DMS53 treated with DMSO at 0.1 percent for 48 hours (cell line): ENCODE data around the gene SLC37A4.
"Not testable (repeated sequence)": the region's sequence is repeated elsewhere in the genome, so short reads cannot be mapped to it uniquely, and the experiment has no call there.

Source experiments
- DNase-seq: peaks from one replicate; lab custom pipeline; 2025; ENCODE audit not compliant: unreplicated experiment; lab: John Stamatoyannopoulos, UW

Gene SLC37A4

DNA sequence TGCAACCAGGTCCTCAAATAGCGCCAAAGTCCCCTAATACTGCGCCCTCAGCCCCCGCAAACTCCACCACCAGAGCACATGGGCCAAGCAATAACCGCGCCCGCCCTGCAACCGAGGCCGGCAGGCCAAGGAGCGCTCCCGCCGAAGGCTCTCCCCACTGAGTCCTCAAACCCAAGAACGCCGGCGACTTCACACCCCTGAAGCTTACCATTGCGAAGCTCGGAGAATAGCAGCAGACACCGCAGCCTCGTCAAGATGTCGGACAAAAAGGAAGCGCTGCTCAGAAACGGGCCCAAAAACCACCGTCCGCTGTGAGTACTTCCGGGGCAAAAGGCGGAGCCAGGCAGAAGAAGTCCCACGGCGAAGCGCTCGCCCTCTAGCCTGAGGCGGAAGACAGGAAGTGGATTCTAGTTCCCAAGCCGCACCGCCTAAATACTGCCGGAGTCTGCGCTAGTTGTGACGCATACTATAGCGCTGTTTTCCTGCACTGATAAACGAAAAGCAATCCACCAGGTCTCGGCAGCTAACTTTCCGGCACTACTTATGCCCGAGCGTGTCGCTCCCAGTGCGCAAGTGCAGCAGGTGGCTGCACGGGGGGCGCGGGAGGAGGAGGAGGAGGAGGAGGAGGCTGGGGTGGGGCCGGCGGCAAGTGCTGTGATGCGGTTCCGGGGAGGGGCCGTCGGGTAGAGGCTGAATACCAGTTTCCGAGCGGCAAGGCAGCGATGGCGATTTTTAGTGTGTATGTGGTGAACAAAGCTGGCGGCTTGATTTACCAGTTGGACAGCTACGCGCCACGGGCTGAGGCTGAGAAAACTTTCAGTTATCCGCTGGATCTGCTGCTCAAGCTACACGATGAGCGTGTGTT lies 12.4 kb downstream of the SLC37A4 start, which contains the start of the genes RPS25 and TRAPPC4:
TSS of gene RPS25 (minus strand) at position 270 of the 865 bp plus-strand sequence. CDS start at position 211, 59 bp downstream.
TSS of gene TRAPPC4 (plus strand) at position 693 of the 865 bp plus-strand sequence. CDS start at position 723, 30 bp downstream.
- DNase-seq = peak; percentile 96

DNA sequence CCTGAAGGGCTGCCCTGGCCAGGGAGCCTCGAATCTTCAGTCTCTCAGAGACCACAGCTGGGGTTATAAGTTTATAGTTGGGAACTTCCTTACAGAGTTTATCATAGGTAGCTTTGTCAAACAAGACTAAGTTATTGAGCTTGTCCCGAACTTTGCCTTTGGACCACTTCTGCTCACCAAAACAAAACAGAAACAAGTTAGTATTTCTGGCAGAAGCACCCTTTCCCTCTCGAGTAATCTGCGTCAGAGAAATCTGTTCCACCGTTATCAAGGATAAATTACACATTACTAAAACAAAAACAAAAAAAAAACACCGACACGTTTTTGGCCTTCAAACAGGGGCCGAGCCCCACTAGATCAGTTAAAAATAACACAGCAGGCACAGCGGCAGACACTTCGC lies 13.3 kb downstream of the SLC37A4 start:
- DNase-seq = not testable (repeated sequence)

DNA sequence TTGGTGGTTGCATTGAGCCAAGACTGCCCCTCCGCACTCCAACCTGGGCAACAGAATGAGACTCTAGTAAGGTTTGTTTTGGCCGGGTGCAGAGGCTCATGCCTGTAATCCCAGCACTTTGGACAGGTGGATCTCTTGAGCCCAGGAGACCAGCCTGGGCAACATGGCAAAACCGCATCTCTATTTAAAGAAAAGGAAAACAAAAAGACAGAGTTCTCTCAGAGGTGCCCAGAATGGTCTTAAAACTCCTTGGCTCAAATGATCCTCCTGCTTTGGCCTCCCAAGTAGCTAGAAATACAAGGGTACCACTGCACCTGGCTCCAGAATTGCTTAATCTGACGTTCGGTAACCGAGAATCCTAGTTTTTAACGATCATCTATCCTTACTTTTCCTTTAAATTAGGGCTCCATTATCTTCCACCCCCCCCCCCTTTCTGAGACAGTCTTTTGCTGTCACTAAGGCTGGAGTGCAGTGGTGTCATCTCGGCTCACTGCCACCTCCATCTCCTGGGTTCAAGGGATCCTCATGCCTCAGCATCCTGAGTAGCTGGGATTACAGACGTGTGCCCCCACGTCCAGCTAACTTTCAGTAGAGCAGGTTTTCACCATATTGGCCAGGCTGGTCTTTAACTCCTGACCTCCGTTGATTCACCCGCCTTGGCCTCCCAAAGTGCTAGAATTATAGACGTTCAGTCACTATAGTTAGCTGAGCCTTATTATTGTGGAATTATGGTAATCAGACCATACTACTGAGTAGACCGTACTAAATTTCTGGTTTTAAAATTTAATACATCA lies 14.3 kb downstream of the SLC37A4 start:
- no peak for DNase-seq

DNA sequence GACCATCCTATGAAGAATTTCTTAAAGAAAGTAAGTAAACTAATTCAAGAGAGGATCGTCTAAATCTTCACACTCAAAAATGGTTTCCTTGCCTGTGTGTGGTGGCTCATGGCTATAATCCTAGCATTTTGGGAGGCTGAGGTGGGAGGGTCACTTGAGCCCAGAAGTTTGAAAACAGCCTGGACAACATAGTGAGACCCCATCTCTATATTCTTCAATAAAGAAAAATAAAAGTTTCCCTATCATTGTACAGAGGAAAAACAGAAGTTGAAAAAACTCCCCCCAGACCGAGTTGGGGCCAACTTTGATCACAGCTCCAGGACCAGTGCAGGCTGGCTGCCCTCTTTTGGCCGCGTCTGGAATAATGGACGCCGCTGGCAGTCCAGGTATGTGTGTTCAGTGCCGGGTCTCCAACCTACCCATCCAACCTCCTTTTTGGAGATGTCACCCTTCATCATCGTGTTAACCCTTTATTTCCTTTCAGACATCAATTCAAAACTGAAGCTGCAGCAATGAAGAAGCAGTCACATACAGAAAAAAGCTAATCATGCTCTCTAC lies 15.5 kb downstream of the SLC37A4 start:
- no peak for DNase-seq

DNA sequence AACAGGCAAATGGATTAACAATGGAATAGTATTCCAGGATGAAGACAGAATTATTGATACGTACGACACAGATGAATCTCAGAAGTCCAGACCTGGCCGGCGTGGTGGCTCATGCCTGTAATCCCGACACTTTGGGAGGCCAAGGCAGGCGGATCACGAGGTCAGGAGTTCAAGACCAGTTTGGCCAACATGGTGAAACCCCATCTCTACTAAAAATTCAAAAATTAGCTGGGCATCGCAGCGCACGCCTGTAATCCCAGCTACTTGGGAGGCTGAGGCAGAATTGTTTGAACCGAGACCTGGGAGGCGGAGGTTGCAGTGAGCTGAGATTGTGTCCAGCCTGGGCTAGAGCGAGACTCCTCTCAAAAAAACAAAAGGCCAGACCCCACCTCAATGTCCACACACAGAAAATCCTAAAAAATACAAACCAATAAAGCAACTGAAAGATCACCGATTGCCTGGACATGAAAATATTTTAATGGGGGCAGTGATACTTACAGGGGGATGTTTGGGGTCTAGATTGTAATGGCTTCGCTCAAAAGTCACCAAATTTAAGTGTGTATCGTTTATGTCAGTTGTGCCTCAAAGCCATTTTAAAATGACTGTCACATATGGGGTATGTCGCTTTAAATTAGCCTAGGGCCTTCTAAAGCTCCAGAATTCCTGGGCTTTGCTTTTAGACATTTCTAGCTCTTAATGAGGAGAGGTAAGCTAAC lies 16.3 kb downstream of the SLC37A4 start:
- DNase-seq = no peak

DNA sequence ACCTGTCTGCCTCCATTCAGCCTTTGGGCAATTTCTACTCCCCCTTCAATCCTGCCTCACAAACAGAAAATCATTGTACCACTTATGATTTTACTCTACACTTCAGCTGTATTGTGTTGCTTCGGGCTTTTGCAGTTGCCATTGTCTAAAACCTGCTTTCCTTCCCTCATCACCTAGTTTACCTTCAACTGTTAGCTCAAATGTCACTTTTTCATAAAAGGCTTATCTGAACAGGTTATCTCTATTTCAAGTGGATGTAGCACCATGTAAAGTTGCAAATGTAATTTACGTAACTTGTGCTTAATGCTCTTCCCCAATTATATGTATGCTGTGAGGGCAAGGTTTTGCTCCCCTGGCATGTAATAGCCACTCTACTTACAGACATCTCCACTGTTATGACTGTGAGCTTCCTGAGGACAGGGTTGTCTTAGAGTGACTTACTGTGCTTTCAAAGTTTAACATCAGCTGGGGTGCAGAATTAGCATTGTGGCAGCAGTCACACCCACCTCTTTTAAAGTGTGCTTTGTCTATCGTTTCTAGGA lies 18.0 kb downstream of the SLC37A4 start:
- DNase-seq = no peak

DNA sequence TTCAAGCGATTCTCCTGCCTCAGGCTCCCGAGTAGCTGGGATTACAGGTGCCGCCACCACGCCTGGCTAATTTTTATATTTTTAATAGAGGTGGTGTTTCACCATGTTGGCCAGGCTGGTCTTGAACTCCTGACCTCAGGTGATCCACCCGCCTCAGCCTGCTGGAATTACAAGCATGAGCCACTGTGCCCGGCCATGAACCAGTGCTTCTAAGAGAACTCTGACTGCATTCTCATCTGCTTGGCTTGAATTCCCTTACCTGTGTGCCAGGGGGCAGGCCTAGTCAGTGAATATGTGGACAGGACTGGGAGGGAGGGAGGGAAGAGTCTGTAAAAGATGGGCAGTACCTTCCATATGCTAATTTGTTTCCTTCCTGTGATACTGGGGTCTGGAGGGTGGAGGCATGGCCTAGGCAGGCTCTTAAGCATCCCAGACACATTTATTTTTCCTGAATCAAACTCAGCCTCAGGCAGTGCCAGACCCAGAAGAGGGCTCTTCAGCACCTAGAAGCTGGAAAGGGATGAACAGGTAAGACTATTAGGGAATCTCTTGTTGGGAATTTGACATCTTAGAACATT lies 19.1 kb downstream of the SLC37A4 start:
- DNase-seq = no peak

DNA sequence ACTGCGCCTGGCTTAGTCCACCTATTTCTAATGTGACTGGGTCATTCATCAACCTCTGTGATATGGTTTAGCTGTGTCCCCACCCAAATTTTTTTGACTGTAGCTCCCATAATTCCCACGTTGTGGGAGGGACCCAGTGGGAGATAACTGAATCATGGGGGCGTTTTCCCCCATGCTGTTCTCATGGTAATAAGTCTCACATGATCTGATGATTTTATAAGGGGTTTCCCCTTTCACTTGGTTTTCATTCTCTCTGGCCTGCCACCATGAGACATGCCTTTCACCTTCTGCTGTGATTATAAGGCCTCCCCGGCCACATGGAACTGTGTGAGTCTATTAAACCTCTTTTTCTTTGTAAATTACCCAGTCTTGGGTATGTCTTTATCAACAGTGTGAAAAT lies 24.0 kb downstream of the SLC37A4 start:
- DNase-seq = no peak

DNA sequence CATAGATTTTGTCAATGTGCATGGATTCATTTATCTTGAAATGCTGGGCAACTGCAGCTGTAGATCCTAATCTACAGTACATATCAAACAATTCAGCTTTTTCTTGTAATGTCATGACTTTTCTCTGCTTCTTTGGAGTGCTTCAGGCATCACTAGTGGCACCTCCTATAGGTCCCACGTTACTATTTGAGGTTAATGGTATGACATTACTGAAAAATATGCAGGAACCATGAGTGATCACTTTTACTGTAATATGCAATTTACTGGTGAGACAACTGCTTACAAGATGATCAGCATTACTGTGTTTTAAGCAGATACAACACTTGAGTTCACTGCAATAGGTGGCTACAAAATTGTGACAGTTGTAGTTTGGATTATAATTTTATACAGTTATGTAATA lies 29.8 kb downstream of the SLC37A4 start:
- no peak for DNase-seq

DNA sequence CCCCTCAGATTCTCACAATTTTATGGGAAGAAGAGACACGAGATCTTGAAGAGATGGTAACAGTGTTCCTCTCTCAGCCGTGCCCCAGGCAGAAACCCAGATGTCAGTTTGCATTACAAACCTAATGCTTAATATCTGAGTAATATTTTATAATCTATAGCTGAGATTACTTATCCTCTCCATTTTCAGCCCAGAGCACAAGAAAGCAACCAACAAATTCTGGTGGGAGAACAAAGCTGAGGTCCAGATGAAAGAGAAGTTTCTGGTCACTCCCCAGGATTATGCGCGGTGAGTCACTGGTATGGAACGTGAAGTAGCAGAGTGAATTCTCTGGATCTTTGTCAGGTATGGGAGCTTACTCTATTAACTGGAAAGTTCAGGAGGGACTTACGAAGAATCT lies 31.9 kb downstream of the SLC37A4 start:
- DNase-seq = peak; percentile 32

DNA sequence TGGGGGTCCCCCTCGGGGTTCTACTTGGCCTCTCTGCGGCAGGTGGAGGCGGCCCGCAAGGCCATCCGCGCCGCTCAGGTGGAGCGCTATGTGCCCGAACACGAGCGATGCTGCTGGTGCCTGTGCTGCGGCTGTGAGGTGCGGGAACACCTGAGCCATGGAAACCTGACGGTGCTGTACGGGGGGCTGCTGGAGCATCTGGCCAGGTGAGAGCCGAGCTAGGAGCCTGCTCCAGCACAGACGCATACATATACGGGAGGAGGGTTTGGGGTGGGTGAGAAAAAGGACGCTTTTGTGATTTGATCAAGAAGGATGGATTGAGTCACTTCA lies 32.3 kb downstream of the SLC37A4 start:
- no peak for DNase-seq

DNA sequence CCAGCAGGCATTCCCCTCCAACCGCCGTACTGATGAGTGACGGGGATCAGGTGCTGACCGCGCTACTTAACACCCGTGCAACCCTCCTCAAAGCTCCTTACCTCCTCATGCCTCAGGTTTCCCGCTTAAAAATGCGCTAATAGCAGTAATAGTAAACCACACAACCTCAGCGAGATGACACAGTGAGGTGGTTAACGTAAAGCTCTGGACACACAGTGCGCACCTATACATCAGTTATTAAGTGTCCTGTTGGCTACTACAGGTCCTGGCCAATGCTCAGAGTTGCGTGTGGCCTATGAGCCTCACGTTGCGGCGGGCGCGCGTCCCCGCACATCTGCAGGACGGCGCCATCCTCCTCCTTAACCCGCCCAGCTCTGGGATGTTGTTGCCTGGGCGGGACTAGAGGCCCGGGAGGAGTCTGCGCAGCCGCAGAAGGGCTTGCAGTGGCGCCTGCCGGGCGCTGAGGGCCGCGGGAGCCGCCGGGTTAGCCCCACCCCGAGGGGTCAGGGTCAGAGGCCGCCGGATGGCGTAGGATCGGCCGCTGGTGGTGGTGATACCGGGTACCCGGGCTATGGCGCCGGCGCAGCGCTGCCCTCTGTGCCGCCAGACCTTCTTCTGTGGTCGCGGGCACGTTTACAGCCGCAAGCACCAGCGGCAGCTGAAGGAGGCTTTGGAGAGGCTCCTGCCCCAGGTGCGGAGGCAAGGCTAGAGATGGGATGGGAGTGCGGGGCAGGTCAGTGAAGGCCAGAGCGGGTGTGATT lies 32.9 kb downstream of the SLC37A4 start, which contains the start of gene CENATAC:
TSS of gene CENATAC (plus strand) at position 512 of the 761 bp plus-strand sequence. CDS start at position 572, 60 bp downstream.
- peak; percentile 91 for DNase-seq

DNA sequence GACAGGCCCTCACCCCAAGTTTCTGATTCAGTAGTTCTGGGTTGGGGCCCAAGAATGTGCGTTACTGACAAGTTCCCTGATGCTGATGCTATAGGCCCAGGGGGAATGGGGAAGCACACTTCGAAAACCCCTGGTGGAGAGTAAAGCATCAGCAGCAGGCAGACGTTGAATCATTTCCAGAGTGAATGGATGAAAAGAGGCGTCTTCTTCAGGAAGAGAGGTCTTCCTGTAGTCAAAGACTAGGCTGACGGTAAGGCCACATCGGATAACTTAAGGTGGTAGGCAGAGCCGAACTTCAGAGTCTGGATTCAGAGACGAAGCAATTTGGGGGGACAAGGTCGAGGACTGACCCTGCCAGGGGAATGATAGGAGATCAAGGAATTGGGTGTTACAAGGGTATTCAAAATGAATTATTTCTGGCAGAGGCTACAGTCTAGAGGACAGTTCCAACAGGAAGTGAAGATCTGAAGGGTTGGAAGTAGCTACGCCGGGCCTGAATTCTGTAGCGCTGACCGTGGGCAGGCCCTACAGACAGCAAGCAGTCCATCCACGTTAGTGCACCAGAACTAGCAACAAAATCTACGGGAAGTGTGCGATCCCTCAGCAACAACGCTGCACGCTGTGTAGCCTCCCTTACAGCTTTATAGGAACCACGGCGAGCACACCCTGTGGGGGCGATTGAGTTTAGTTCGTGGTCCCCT lies 33.6 kb downstream of the SLC37A4 start:
- no peak for DNase-seq

DNA sequence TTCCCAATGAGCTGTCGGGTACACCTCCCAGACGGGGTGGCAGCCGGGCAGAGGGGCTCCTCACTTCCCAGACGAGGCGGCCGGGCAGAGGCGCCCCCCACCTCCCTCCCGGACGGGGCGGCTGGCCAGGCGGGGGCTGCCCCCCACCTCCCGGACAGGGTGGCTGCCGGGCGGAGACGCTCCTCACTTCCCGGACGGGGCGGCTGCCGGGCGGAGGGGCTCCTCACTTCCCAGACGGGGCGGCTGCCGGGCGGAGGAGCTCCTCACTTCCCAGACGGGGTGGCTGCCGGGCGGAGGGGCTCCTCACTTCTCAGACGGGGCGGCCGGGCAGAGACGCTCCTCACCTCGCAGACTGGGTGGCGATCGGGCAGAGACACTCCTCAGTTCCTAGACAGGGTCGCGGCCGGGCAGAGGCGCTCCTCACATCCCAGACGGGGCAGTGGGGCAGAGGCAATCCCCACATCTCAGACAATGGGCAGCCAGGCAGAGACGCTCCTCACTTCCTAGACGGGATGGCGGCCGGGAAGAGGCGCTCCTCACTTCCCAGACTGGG lies 39.1 kb downstream of the SLC37A4 start:
- DNase-seq = not testable (repeated sequence)

DNA sequence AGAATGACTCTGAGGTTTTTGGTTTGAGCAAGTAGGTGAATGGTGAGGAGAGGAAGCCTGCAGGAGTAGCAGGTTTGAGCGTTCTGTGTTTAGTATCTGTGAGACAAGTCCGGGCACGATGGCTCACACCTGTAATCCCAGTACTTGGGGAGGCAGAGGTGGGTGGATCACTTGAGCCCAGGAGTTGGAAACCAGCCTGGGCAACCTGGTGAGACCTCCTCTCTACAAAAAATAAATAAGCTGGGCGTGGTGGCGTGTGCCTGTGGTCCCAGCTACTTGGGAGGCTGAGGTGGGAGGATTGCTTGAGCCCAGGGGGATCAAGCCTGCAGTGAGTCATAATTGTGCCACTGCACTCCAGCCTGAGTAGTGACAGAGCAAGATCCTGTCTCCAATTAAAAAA lies 42.4 kb downstream of the SLC37A4 start:
- no peak for DNase-seq

DNA sequence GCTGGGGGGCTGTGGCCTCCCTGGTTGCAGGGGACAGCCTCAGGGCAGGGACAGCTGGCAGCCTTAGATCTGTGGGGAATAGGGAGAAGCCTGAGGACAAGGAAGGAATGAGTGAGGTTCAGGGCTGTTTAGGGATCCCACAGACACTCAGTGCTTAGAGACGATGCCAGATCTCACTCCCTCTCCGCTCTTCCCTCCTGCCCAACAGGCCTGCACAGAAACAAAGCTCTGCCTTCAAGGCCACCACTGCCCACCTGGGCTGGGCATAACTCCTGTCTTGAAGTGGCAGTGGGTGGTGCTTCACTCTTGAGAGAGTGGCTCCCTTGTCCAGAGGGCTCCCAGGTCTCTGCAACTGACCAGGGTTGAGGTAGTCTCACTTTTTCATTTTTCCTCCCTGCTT lies 45.9 kb downstream of the SLC37A4 start:
- DNase-seq = no peak

DNA sequence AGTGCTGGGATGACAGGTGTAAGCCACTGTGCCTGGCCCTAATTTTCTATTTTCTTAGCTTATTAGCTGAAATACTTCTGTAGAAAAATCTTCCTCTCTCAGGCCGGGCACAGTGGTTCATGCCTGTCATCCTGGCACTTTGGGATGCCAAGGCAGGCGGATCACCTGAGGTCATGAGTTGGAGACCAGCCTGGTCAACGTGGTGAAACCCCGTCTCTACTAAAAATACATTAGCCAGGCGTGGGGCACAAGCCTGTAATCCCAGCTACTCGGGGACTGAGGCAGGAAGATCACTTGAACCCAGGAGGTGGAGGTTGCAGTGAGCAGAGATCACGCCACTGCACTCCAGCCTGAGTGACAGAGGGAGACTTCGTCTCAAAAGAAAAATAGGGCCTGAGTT lies 46.3 kb downstream of the SLC37A4 start:
- not testable (repeated sequence) for DNase-seq

DNA sequence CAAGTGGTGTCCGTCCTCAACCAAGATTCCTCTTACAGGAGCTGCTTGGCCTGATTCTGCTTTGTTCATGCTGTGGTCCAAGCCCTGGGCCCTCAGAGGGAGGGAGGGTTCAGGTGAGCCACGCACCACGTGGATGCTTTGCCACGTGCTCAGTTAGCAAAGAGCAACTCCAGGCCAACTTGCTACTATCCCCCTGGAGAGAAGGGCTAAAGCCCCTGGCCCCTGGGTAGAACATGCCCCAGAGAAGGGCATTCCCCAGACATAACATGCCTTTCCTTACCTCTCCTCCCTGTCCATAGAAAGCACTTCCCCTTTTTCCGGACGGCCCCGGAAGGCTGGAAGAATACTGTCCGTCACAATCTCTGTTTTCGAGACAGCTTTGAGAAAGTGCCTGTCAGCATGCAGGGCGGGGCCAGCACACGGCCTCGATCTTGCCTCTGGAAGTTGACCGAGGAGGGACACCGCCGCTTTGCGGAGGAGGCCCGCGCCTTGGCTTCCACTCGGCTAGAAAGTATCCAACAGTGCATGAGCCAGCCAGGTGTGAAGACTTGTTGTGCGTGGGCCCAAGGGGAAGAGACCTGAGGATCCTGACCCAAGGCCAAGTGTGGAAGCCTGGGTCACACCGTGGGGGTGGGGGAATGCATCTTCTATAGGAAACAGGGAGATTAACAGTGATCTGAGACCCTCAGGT lies 50.3 kb downstream of the SLC37A4 start:
- no peak for DNase-seq
